HepG2 (cell line): ENCODE results near the gene SIK3. TPM values are rescaled to one million over a fixed set of nuclear protein-coding genes. Genes with fewer than 3 reads are reported as not detected.

ENCODE experiments used
- ATAC-seq: fragments of 200-7000 bp; cut with Tn5 transposase; 3 replicates; pipeline ENCODE4 v1.9.1; 2020; ENCODE audit warnings: mild to moderate bottlenecking, moderate library complexity
- BruUV-seq: library from RNA; stranded (reverse); fragments of 400-500 nt; replicated peaks from 2 replicates; lab custom pipeline; 2021; lab: Mats Ljungman, UMichigan
- CTCF ChIA-PET: fragments of 300-600 bp; formaldehyde crosslinking; extraction: SDS; loops from one replicate; lab custom pipeline; 2021; ENCODE audit warnings: low total read pairs, inconsistent platforms, low intra/inter-chr PET ratio; lab: Yijun Ruan, JAX
- POLR2A ChIA-PET: fragments of 350-600 bp; sonication (Branson Sonifier 250); formaldehyde crosslinking; loops from one replicate; lab custom pipeline; 2020; ENCODE audit warnings: antibody characterized with exemption, inconsistent platforms; lab: Yijun Ruan, JAX
- DNase-seq: peaks from one replicate; pipeline ENCODE4 v3.0.0-alpha.2; 2015; ENCODE audit warnings: low spot score
- FAIRE-seq: peaks from 3 replicates; lab custom pipeline; 2011; peaks lifted over from hg19 to GRCh38; lab: Jason Lieb, UNC
- H2AFZ ChIP-seq: one replicate; pipeline ENCODE4 v1.6.1; 2011; ENCODE audit warnings: low read length, inconsistent platforms
- H3K27ac ChIP-seq: fragments of 300-600 bp; 3 replicates; pipeline ENCODE4 v1.8.0; 2011; ENCODE audit warnings: mixed run types, mild to moderate bottlenecking, mixed read lengths, low read length, inconsistent platforms; ENCODE audit not compliant: insufficient read depth; ENCODE audit errors: extremely low read length
- H3K27me3 ChIP-seq, 2 experiments: fragments of 200-600 bp in 1 of 2; 2 replicates in 1 of 2; 3 replicates in 1 of 2; pipeline versions ENCODE4 v1.6.0 to v1.8.0; 2011; ENCODE audit warnings: low read length in 2 of 2, mild to moderate bottlenecking in 2 of 2, moderate library complexity in 2 of 2, inconsistent platforms in 1 of 2; ENCODE audit not compliant: insufficient read depth in 2 of 2, control insufficient read depth in 1 of 2
- H3K36me3 ChIP-seq, 2 experiments: fragments of 200-600 bp in 1 of 2; replicated peaks in 1 of 2; 2 replicates in 1 of 2; 3 replicates in 1 of 2; pipeline versions ENCODE4 v1.5.1 to v1.8.0; 2011; ENCODE audit warnings: low read length in 2 of 2, inconsistent platforms in 1 of 2; ENCODE audit not compliant: insufficient read depth in 2 of 2, control insufficient read depth in 1 of 2
- H3K4me1 ChIP-seq: 2 replicates; pipeline ENCODE4 v1.5.1; 2012; ENCODE audit warnings: low read length, inconsistent platforms; ENCODE audit not compliant: insufficient read depth
- H3K4me2 ChIP-seq: 2 replicates; pipeline ENCODE4 v1.6.0; 2011; ENCODE audit warnings: low read depth, low read length, inconsistent platforms
- H3K4me3 ChIP-seq, 3 experiments: fragments of 200-600 bp in 1 of 3; sonication (generic), shearing (Covaris generic) in 1 of 3; replicated peaks in 1 of 3; 2 replicates each; pipeline ENCODE4 v1.5.1; 2011 to 2016; ENCODE audit warnings: low read length in 3 of 3, inconsistent platforms in 2 of 3, low read depth in 2 of 3, mild to moderate bottlenecking in 2 of 3, control low read depth in 1 of 3, mixed read lengths in 1 of 3; ENCODE audit not compliant: insufficient read depth in 1 of 3
- H3K79me2 ChIP-seq: one replicate; pipeline ENCODE4 v1.6.1; 2011; ENCODE audit warnings: low read length, inconsistent platforms; ENCODE audit not compliant: insufficient read depth
- H3K9ac ChIP-seq: 2 replicates; pipeline ENCODE4 v1.6.0; 2011; ENCODE audit warnings: mild to moderate bottlenecking, low read depth, low read length, inconsistent platforms; ENCODE audit not compliant: insufficient read depth
- H3K9me3 ChIP-seq: 2 replicates; pipeline ENCODE4 v1.5.1; 2012; ENCODE audit warnings: mild to moderate bottlenecking, low read length
- H4K20me1 ChIP-seq: 2 replicates; pipeline ENCODE4 v1.6.0; 2011; ENCODE audit warnings: inconsistent platforms, mild to moderate bottlenecking, low read length, moderate library complexity; ENCODE audit not compliant: insufficient read depth
- CEBPG ChIP-seq: IDR thresholded peaks from 2 replicates; pipeline ENCODE4 v1.6.1; 2016
- HOXD1 ChIP-seq: sonication (generic); formaldehyde crosslinking; IDR thresholded peaks from 2 replicates; pipeline ENCODE4 v1.5.0; 2020; ENCODE audit warnings: missing genetic modification reagents
- SRSF9 ChIP-seq: fragments of 200-400 bp; formaldehyde crosslinking; IDR thresholded peaks from 2 replicates; pipeline ENCODE4 v1.6.1; 2018; ENCODE audit warnings: borderline replicate concordance, mild to moderate bottlenecking, low read depth, low read length; ENCODE audit not compliant: insufficient read depth, poor library complexity, severe bottlenecking
- ZKSCAN5 ChIP-seq: sonication (generic); formaldehyde crosslinking; IDR thresholded peaks from 2 replicates; pipeline ENCODE4 v1.5.1; 2020; ENCODE audit warnings: mild to moderate bottlenecking, missing genetic modification reagents
- ZMAT5 ChIP-seq: sonication (generic); formaldehyde crosslinking; IDR thresholded peaks from 2 replicates; pipeline ENCODE4 v1.5.0; 2020; ENCODE audit warnings: mild to moderate bottlenecking, low read depth, missing genetic modification reagents, borderline replicate concordance
- ZMYM4 ChIP-seq: sonication (generic); formaldehyde crosslinking; IDR thresholded peaks from 2 replicates; pipeline ENCODE4 v1.8.1; 2023; ENCODE audit warnings: mild to moderate bottlenecking, missing genetic modification reagents
- ZNF550 ChIP-seq: sonication (generic); formaldehyde crosslinking; IDR thresholded peaks from 2 replicates; pipeline ENCODE4 v1.4.0; 2020; ENCODE audit warnings: mild to moderate bottlenecking, missing genetic modification reagents, borderline replicate concordance
- ZNF770 ChIP-seq: sonication (generic); formaldehyde crosslinking; IDR thresholded peaks from 2 replicates; pipeline ENCODE4 v1.5.0; 2020; ENCODE audit warnings: mild to moderate bottlenecking, missing genetic modification reagents
- ZNF83 ChIP-seq: sonication (generic); formaldehyde crosslinking; IDR thresholded peaks from 2 replicates; pipeline ENCODE4 v1.4.0; 2020; ENCODE audit warnings: missing genetic modification reagents, mild to moderate bottlenecking, borderline replicate concordance
- WGBS: methylation state at CpG from one replicate; pipeline ENCODE4 v1.1.6; 2017; ENCODE audit warnings: low lambda C conversion rate; 5-methylcytosine and 5-hydroxymethylcytosine counted together
- in situ Hi-C: cut with HindIII; loops from 2 replicates; pipeline ENCODE4 v1.10.0; 2017; ENCODE audit warnings: low pct_unique_long_range_greater_than_20kb; ENCODE audit not compliant: extremely low pct_ligation_motif_present
- intact Hi-C: fragments of 100-400 bp; cut with micrococcal nuclease; formaldehyde crosslinking; loops from one replicate; pipeline ENCODE4 v1.10.0; 2022; ENCODE audit not compliant: unreplicated experiment
- polyA plus RNA-seq, 8 experiments: library from polyadenylated mRNA; depleted of rRNA in 3 of 8; stranded (reverse) in 7 of 8; unstranded in 1 of 8; fragments of >200 nt; fragmentation: Illumina TruSeq in 4 of 8; extraction: Trizol in 4 of 8; gene quantifications; 2 replicates each; pipeline versions ENCODE4 v1.2.1 to v1.2.3, GENCODE V29; 2011 to 2016; ENCODE audit warnings: low read depth in 4 of 8, missing spikeins in 1 of 8, mixed read lengths in 1 of 8; ENCODE audit not compliant: insufficient read depth in 1 of 8
- total RNA-seq, 5 experiments: library from RNA; depleted of rRNA; stranded (reverse); fragments of >200 nt; fragmentation: Illumina TruSeq; extraction: Trizol; gene quantifications; 2 replicates each; pipeline ENCODE4 v1.2.3, GENCODE V29; 2016; ENCODE audit warnings: low read depth in 1 of 5

The SIK3 gene
- total and polyA plus RNA-seq, 2 of the 13 experiments (the other 11 are each of a cell fraction or from before 2014, with no cell fraction given), result 5.7 to 9.8 TPM

- no peak for ATAC-seq
- Histone ChIP-seq H3K27ac (no peak overlapping the region), H3K9me3 (no peaks in the 10 kb centered on the region), H3K27me3 (no peaks in the 10 kb centered on the region), H3K4me3 (no peak overlapping the region), H2AFZ (no peak overlapping the region), H4K20me1 (no peaks in the 10 kb centered on the region), H3K4me1 (no peaks in the 10 kb centered on the region), H3K36me3 (peaks cover 0 to 15% of the 10 kb centered on the region in 2 experiments; a peak in 3 of 5 replicates), H3K79me2 (no peaks in the 10 kb centered on the region), H3K4me2 (no peak overlapping the region), H3K9ac (no peak overlapping the region)
- in situ Hi-C loops (no loop called here), intact Hi-C loops (no loop called here)
- ChIA-PET CTCF (no interaction called here), POLR2A (no interaction called here)
- FAIRE-seq, result no peak
- BruUV-seq, result TSS peak; percentile 11
- no peak for DNase-seq
- TF ChIP-seq ZMYM4 (CRISPR knock-in tag) (no peak), CEBPG (CRISPR knock-in tag) (0 out of 2 replicates have a peak, but pooled peaks have one; percentile 5), ZNF83 (CRISPR knock-in tag) (no peak)
- WGBS, result 93% methylated on average over 3 of the region's 3 CpGs
Observed at GRCh38 chr11:116918925-116919655, 179.1 kb downstream of the SIK3 start.

- no peak overlapping the region for H3K9ac ChIP-seq
- DNase-seq (no peak), ATAC-seq (no peak), FAIRE-seq (no peak)
- no peaks in the 10 kb centered on the region for H3K27me3 ChIP-seq
- H3K4me3 ChIP-seq, result no peak overlapping the region
- intact Hi-C loops, result no loop called here
- POLR2A ChIA-PET, result no interaction called here
- in situ Hi-C loops, result no loop called here
- no peak overlapping the region for H3K4me2 ChIP-seq
- no TSS peak for BruUV-seq
- TF ChIP-seq HOXD1 (CRISPR knock-in tag) (no peak), ZNF770 (0 out of 2 replicates have a peak, but pooled peaks have one; percentile 28), ZMAT5 (no peak), ZKSCAN5 (CRISPR knock-in tag) (no peak), ZNF550 (no peak), SRSF9 (peak; percentile 50)
- CTCF ChIA-PET, result no interaction called here
- H2AFZ ChIP-seq, result no peak overlapping the region
- H3K27ac ChIP-seq, result no peak overlapping the region
- 83% methylated on average over 5 of the region's 5 CpGs for WGBS
- no peaks in the 10 kb centered on the region for H3K79me2 ChIP-seq
- no peaks in the 10 kb centered on the region for H3K4me1 ChIP-seq
- no peaks in the 10 kb centered on the region for H4K20me1 ChIP-seq
- peaks cover 0 to 15% of the 10 kb centered on the region in 2 experiments; a peak in 2 of 5 replicates for H3K36me3 ChIP-seq
- no peaks in the 10 kb centered on the region for H3K9me3 ChIP-seq
Observed at GRCh38 chr11:116917632-116918031, 180.6 kb downstream of the SIK3 start.
